H9 (cell line): Measurements from ENCODE around the gene C17orf75. TPM values are rescaled to one million over a fixed set of nuclear protein-coding genes. Genes with fewer than 3 reads are reported as not detected.

Experiments used
- DNase-seq: peaks from one replicate; pipeline ENCODE4 v3.0.0-alpha.2; 2017
- H2AFZ ChIP-seq: one replicate; pipeline ENCODE4 v1.6.1; 2013; ENCODE audit warnings: mild to moderate bottlenecking, low read length, control low read depth, moderate library complexity
- H2AK5ac ChIP-seq: 2 replicates; pipeline ENCODE4 v1.6.1; 2013; ENCODE audit warnings: low read length, control low read depth, mixed read lengths; ENCODE audit not compliant: insufficient read length
- H2BK120ac ChIP-seq: one replicate; pipeline ENCODE4 v1.6.1; 2013; ENCODE audit warnings: low read depth, mild to moderate bottlenecking, low read length, control low read depth, inconsistent platforms; ENCODE audit not compliant: poor library complexity, severe bottlenecking
- H2BK12ac ChIP-seq: 2 replicates; pipeline ENCODE4 v1.6.1; 2013; ENCODE audit warnings: low read length, control low read depth, mixed read lengths, low read depth; ENCODE audit not compliant: insufficient read length
- H2BK15ac ChIP-seq: 2 replicates; pipeline ENCODE4 v1.6.1; 2013; ENCODE audit warnings: low read depth, low read length, control low read depth
- H2BK20ac ChIP-seq: one replicate; pipeline ENCODE4 v1.6.1; 2013; ENCODE audit warnings: low read depth, mild to moderate bottlenecking, low read length, control low read depth, inconsistent platforms; ENCODE audit not compliant: poor library complexity, severe bottlenecking
- H2BK5ac ChIP-seq: 2 replicates; pipeline ENCODE4 v1.6.1; 2013; ENCODE audit warnings: low read length, control low read depth, mixed read lengths; ENCODE audit not compliant: insufficient read length
- H3K14ac ChIP-seq: 2 replicates; pipeline ENCODE4 v1.6.1; 2013; ENCODE audit warnings: low read length, control low read depth; ENCODE audit not compliant: insufficient read depth
- H3K18ac ChIP-seq: 2 replicates; pipeline ENCODE4 v1.6.1; 2013; ENCODE audit warnings: low read depth, mild to moderate bottlenecking, mixed read lengths, low read length, control low read depth; ENCODE audit not compliant: insufficient read length
- H3K23ac ChIP-seq: 2 replicates; pipeline ENCODE4 v1.6.1; 2013; ENCODE audit warnings: low read length, control low read depth, mixed read lengths, low read depth; ENCODE audit not compliant: insufficient read length
- H3K23me2 ChIP-seq: 2 replicates; pipeline ENCODE4 v1.6.1; 2013; ENCODE audit warnings: low read depth, mild to moderate bottlenecking, mixed read lengths, low read length, control low read depth; ENCODE audit not compliant: insufficient read length, poor library complexity, severe bottlenecking
- H3K27ac ChIP-seq: 2 replicates; pipeline ENCODE4 v1.5.1; 2013; ENCODE audit warnings: low read length, control low read depth, mixed read lengths, low read depth; ENCODE audit not compliant: insufficient read length
- H3K27me3 ChIP-seq: 2 replicates; pipeline ENCODE4 v1.6.1; 2013; ENCODE audit warnings: low read length, control low read depth, inconsistent platforms; ENCODE audit not compliant: insufficient read depth
- H3K4ac ChIP-seq: 2 replicates; pipeline ENCODE4 v1.6.1; 2013; ENCODE audit warnings: low read depth, mild to moderate bottlenecking, control low read depth, inconsistent platforms, low read length, moderate library complexity
- H3K4me1 ChIP-seq: 2 replicates; pipeline ENCODE4 v1.6.1; 2013; ENCODE audit warnings: low read length, control low read depth, inconsistent platforms; ENCODE audit not compliant: insufficient read depth
- H3K4me2 ChIP-seq: 2 replicates; pipeline ENCODE4 v1.6.1; 2013; ENCODE audit warnings: low read length, control low read depth, mixed read lengths; ENCODE audit not compliant: insufficient read length, insufficient read depth
- H3K56ac ChIP-seq: 2 replicates; pipeline ENCODE4 v1.6.1; 2013; ENCODE audit warnings: low read depth, mild to moderate bottlenecking, mixed read lengths, low read length, control low read depth; ENCODE audit not compliant: insufficient read length
- H3K79me1 ChIP-seq: 2 replicates; pipeline ENCODE4 v1.6.1; 2013; ENCODE audit warnings: low read depth, mild to moderate bottlenecking, moderate library complexity, low read length, control low read depth, inconsistent platforms; ENCODE audit not compliant: insufficient read depth, poor library complexity, severe bottlenecking
- H3K79me2 ChIP-seq: 2 replicates; pipeline ENCODE4 v1.6.1; 2013; ENCODE audit warnings: low read length, control low read depth, inconsistent platforms; ENCODE audit not compliant: insufficient read depth
- H3K9ac ChIP-seq: 2 replicates; pipeline ENCODE4 v1.6.1; 2013; ENCODE audit warnings: low read length, control low read depth, mixed read lengths; ENCODE audit not compliant: insufficient read length; ENCODE audit errors: extremely low read depth
- H3K9me3 ChIP-seq: one replicate; pipeline ENCODE4 v1.6.1; 2013; ENCODE audit warnings: low read depth, low read length, inconsistent platforms; ENCODE audit not compliant: control insufficient read depth
- H3T11ph ChIP-seq: one replicate; pipeline ENCODE4 v1.6.1; 2013; ENCODE audit warnings: mild to moderate bottlenecking, low read length, control low read depth, inconsistent platforms
- H4K20me1 ChIP-seq: one replicate; pipeline ENCODE4 v1.6.1; 2013; ENCODE audit not compliant: control insufficient read depth, insufficient read length, insufficient read depth
- H4K5ac ChIP-seq: 2 replicates; pipeline ENCODE4 v1.6.1; 2013; ENCODE audit warnings: low read depth, mild to moderate bottlenecking, mixed read lengths, low read length, control low read depth; ENCODE audit not compliant: insufficient read length
- H4K8ac ChIP-seq: replicated peaks from 2 replicates; pipeline ENCODE4 v1.6.1; 2013; ENCODE audit warnings: low read length, control low read depth, mixed read lengths, low read depth; ENCODE audit not compliant: insufficient read length
- H4K91ac ChIP-seq: 2 replicates; pipeline ENCODE4 v1.6.1; 2013; ENCODE audit warnings: low read depth, mild to moderate bottlenecking, moderate library complexity, mixed read lengths, low read length, control low read depth; ENCODE audit not compliant: insufficient read length
- H3K27ac Mint-ChIP-seq, 3 experiments: 2 replicates in 2 of 3; 3 replicates in 1 of 3; pipeline ENCODE4 v1.8.0; 2020 to 2021; ENCODE audit warnings: mixed read lengths in 3 of 3, mild to moderate bottlenecking in 1 of 3, moderate library complexity in 1 of 3
- H3K27me3 Mint-ChIP-seq: 2 replicates; pipeline ENCODE4 v1.8.0; 2021; ENCODE audit warnings: low read depth, mild to moderate bottlenecking, moderate library complexity, mixed read lengths
- H3K36me3 Mint-ChIP-seq, 3 experiments: 2 replicates in 2 of 3; 3 replicates in 1 of 3; pipeline ENCODE4 v1.8.0; 2020 to 2021; ENCODE audit warnings: low read depth in 3 of 3, mixed read lengths in 3 of 3; ENCODE audit not compliant: insufficient read depth in 1 of 3
- H3K4me1 Mint-ChIP-seq, 2 experiments: 2 replicates each; pipeline ENCODE4 v1.8.0; 2020; ENCODE audit warnings: mixed read lengths in 2 of 2
- H3K4me3 Mint-ChIP-seq, 2 experiments: 2 replicates in 1 of 2; 3 replicates in 1 of 2; pipeline ENCODE4 v1.8.0; 2020 to 2021; ENCODE audit warnings: mild to moderate bottlenecking in 2 of 2, mixed read lengths in 2 of 2, moderate library complexity in 1 of 2
- H3K9me3 Mint-ChIP-seq, 2 experiments: 2 replicates in 1 of 2; 3 replicates in 1 of 2; pipeline ENCODE4 v1.8.0; 2020; ENCODE audit warnings: mild to moderate bottlenecking in 2 of 2, mixed read lengths in 2 of 2, moderate library complexity in 1 of 2
- CTCF ChIP-seq: fragments of 200-600 bp; sonication (generic); conservative IDR thresholded peaks from 3 replicates; pipeline ENCODE4 v1.8.0; 2021; ENCODE audit warnings: antibody characterized with exemption, mild to moderate bottlenecking
- WGBS: extraction: QIAGEN DNeasy Blood & Tissue Kit; methylation state at CpG from one replicate; pipeline ENCODE4 v1.1.7; 2013; ENCODE audit warnings: missing lambda C conversion rate, low lambda C conversion rate, mixed read lengths; ENCODE audit not compliant: insufficient read length; ENCODE audit errors: extremely low coverage; 5-methylcytosine and 5-hydroxymethylcytosine counted together
- total RNA-seq: library from RNA; stranded (reverse); gene quantifications from 2 replicates; pipeline ENCODE4 v1.2.1, GENCODE V29; 2021

C17orf75 gene
- total RNA-seq, 1 experiment from 2014 or later: 40.4 TPM

GRCh38 chr17:32286518-32286900 is 55.5 kb downstream of the C17orf75 start:
- no peak overlapping the region for H2AK5ac ChIP-seq
- no peak overlapping the region for H3K9ac ChIP-seq
- no peak overlapping the region for H3K4me2 ChIP-seq
- H2BK5ac ChIP-seq: no peak overlapping the region
- no peaks in the 10 kb centered on the region for H3K27me3 ChIP-seq
- no CpG with 5 or more reads among the region's 5 CpGs for WGBS
- Mint-ChIP-seq H3K9me3 (no peaks in the 10 kb centered on the region; a peak in 1 of 5 replicates), H3K36me3 (peaks cover 0 to 20% (median 7%) of the 10 kb centered on the region in 3 experiments; a peak in 5 of 7 replicates), H3K27me3 (peaks cover 7% of the 10 kb centered on the region), H3K4me3 (no peak overlapping the region), H3K27ac (peak overlapping the region in 2 of 3 experiments; percentile 85 to 87; a peak in 1 of 7 replicates), H3K4me1 (peaks cover 70 to 78% of the 10 kb centered on the region in 2 experiments)
- H3K27ac ChIP-seq: no peak overlapping the region
- H3K14ac ChIP-seq: no peak overlapping the region
- H3K4ac ChIP-seq: no peak overlapping the region
- no peak overlapping the region for H2BK15ac ChIP-seq
- H4K8ac ChIP-seq: no peak overlapping the region
- no peak for TF ChIP-seq CTCF
- no peaks in the 10 kb centered on the region for H3K79me1 ChIP-seq
- H2AFZ ChIP-seq: no peak overlapping the region
- no peak overlapping the region for H3K56ac ChIP-seq
- no peaks in the 10 kb centered on the region for H4K20me1 ChIP-seq
- H4K91ac ChIP-seq: no peak overlapping the region
- no peaks in the 10 kb centered on the region for H3K9me3 ChIP-seq
- H4K5ac ChIP-seq: no peak overlapping the region
- peaks cover 11% of the 10 kb centered on the region; the same call in 1 of the 2 replicates for H3K4me1 ChIP-seq
- H3K23ac ChIP-seq: no peak overlapping the region
- no peak overlapping the region for H2BK20ac ChIP-seq
- H3K23me2 ChIP-seq: no peaks in the 10 kb centered on the region
- no peaks in the 10 kb centered on the region for H3K79me2 ChIP-seq
- H2BK120ac ChIP-seq: no peak overlapping the region
- DNase-seq: no peak
- no peak overlapping the region for H3K18ac ChIP-seq
- H2BK12ac ChIP-seq: no peak overlapping the region
- no peak overlapping the region for H3T11ph ChIP-seq
